Measurements from ENCODE around the gene LITAFD. TPM values are rescaled to one million over a fixed set of nuclear protein-coding genes. Genes with fewer than 3 reads are reported as not detected.
"Not testable (repeated sequence)": the region's sequence is repeated elsewhere in the genome, so short reads cannot be mapped to it uniquely, and the experiment has no call there.

LITAFD gene
- 1 to 10 TPM; 2.2 to 3.8 TPM for total RNA-seq
- 10.5 TPM for polyA plus RNA-seq (ENCODE audit: insufficient read depth, low read depth, low replicate concordance)
- long read RNA-seq, donor 1 = 0 reads
- long read RNA-seq, donor 2 = 0 reads

GRCh38 chr16:8882041-8882617 is at the start of gene LITAFD:
TSS of gene LITAFD (plus strand) at chr16:8882351. CDS start at chr16:8884356, 2,005 bp downstream.
- Histone ChIP-seq H3K4me1 (no peaks in the 10 kb centered on the region), H3K36me3 (ENCODE audit: low read depth, missing control alignments) (no peaks in the 10 kb centered on the region), H3K9me3 (no peaks in the 10 kb centered on the region), H3K27ac (no peak within 1 kb of the TSS), H3K4me3 (no peak within 1 kb of the TSS), H3K27me3 (no peaks in the 10 kb centered on the region)
- intact Hi-C loops (cut with DNase I; ENCODE audit: low total_unique reads) = loop anchor here (5.0 to 10.0 kb wide), 2 partner anchors 220 to 317 kb away; no protein-coding TSS in a partner anchor
- WGBS, 2 donors = 59 to 80% methylated on average over 4 to 10 of the region's 10 CpGs
- TF ChIP-seq POLR2A (IDR thresholded peaks at IDR 0.05) = no peak
- TF ChIP-seq CTCF (IDR thresholded peaks at IDR 0.05) = no peak
- DNase-seq = no peak

GRCh38 chr16:8832717-8833105 is 49.4 kb upstream of the LITAFD start:
- TF ChIP-seq POLR2A (IDR thresholded peaks at IDR 0.05) (no peak), CTCF (IDR thresholded peaks at IDR 0.05) (no peak)
- Histone ChIP-seq H3K27ac (no peak overlapping the region), H3K36me3 (ENCODE audit: low read depth, missing control alignments) (no peaks in the 10 kb centered on the region), H3K9me3 (no peaks in the 10 kb centered on the region), H3K27me3 (no peaks in the 10 kb centered on the region), H3K4me3 (no peak overlapping the region), H3K4me1 (no peaks in the 10 kb centered on the region)
- DNase-seq = no peak
- WGBS, 2 donors = 81 to 83% methylated on average over 16 of the region's 16 CpGs
- intact Hi-C loops (cut with DNase I; ENCODE audit: low total_unique reads) = no loop called here

GRCh38 chr16:8836797-8837196 is 45.4 kb upstream of the LITAFD start:
- H3K9me3 ChIP-seq; H3K4me1 ChIP-seq; DNase-seq; H3K36me3 ChIP-seq (ENCODE audit: low read depth, missing control alignments); H3K4me3 ChIP-seq; H3K27ac ChIP-seq; H3K27me3 ChIP-seq; intact Hi-C loops (cut with DNase I; ENCODE audit: low total_unique reads): not testable (repeated sequence)
- WGBS, 2 donors = 84 to 90% methylated on average over 7 of the region's 7 CpGs

- H3K4me1 ChIP-seq; intact Hi-C loops (cut with DNase I; ENCODE audit: low total_unique reads); H3K4me3 ChIP-seq; H3K9me3 ChIP-seq; H3K27ac ChIP-seq; DNase-seq; H3K27me3 ChIP-seq; H3K36me3 ChIP-seq (ENCODE audit: low read depth, missing control alignments): not testable (repeated sequence)
- WGBS, 2 donors = 90 to 93% methylated on average over 15 of the region's 15 CpGs
Observed at GRCh38 chr16:8837594-8837993, 44.6 kb upstream of the LITAFD start.

GRCh38 chr16:8842016-8842415 is 40.1 kb upstream of the LITAFD start:
- intact Hi-C loops (cut with DNase I; ENCODE audit: low total_unique reads); H3K9me3 ChIP-seq; H3K27me3 ChIP-seq; H3K4me1 ChIP-seq; H3K27ac ChIP-seq; H3K36me3 ChIP-seq (ENCODE audit: low read depth, missing control alignments); H3K4me3 ChIP-seq; DNase-seq: not testable (repeated sequence)
- WGBS, 2 donors = 64 to 77% methylated on average over 4 of the region's 4 CpGs

GRCh38 chr16:8843296-8843695 is 38.9 kb upstream of the LITAFD start:
- H3K36me3 ChIP-seq (ENCODE audit: low read depth, missing control alignments); intact Hi-C loops (cut with DNase I; ENCODE audit: low total_unique reads); H3K9me3 ChIP-seq; H3K4me1 ChIP-seq; H3K4me3 ChIP-seq; DNase-seq; H3K27ac ChIP-seq; H3K27me3 ChIP-seq: not testable (repeated sequence)
- WGBS, 2 donors = 61 to 97% methylated on average over 5 to 12 of the region's 12 CpGs

GRCh38 chr16:8845699-8846298 is 36.4 kb upstream of the LITAFD start:
- H3K27ac ChIP-seq = no peak overlapping the region
- H3K4me1 ChIP-seq = peaks cover 5% of the 10 kb centered on the region
- intact Hi-C loops (cut with DNase I; ENCODE audit: low total_unique reads) = no loop called here
- TF ChIP-seq CTCF (IDR thresholded peaks at IDR 0.05) (no peak), POLR2A (IDR thresholded peaks at IDR 0.05) (no peak)
- H3K27me3 ChIP-seq = no peaks in the 10 kb centered on the region
- no peaks in the 10 kb centered on the region for H3K9me3 ChIP-seq
- 90% methylated on average over 7 of the region's 7 CpGs for WGBS, 2 donors
- no peaks in the 10 kb centered on the region for H3K36me3 ChIP-seq (ENCODE audit: low read depth, missing control alignments)
- H3K4me3 ChIP-seq = no peak overlapping the region
- no peak for DNase-seq

All from testis (tissue), 5 donors.